ENCODE measurements around the gene JAKMIP1. TPM values are rescaled to one million over a fixed set of nuclear protein-coding genes. Genes with fewer than 3 reads are reported as not detected.

JAKMIP1 gene
- total and polyA plus RNA-seq, 2 donors (not counting 1 experiment from before 2014, with no cell fraction given) = 0.49 to 1.0 TPM

DNA sequence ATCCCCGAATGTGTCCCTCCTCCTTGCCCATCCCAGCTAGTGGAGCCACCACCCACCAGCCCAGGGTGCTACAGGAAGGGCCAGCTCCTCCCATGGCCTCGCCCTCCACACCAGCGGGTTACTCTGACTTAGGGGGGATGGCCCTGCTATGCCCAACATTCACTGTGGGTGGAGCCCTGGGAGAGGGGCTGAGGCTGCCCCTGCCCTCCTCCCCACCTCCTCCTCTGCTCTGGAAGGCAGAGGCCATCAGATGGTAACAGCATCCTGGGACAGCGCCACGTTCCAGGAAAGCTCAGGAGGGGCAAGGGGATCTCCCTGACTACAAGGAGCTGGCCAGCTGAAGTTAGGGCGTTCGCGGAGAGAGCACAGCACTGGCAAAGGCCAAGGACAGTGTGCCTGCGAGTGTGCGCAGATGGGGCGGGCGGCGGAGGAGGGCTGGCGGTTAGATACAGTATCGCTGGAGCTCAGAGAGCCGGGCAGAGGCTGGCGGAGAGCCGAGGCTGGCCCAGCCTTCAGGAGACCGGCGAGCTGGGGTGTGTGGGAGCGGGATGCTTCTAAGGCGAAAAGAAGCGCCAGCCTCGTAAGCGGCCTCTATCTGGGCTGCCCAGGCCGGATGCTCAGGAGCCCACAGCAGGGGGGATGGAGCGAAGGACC lies 1.5 kb downstream of the JAKMIP1 start:
- no peak for TF ChIP-seq EZH2 (IDR thresholded peaks at IDR 0.05; ENCODE audit: borderline replicate concordance, insufficient read depth, low read depth, low read length, poor library complexity, severe bottlenecking)
- TF ChIP-seq, protein P1, sequence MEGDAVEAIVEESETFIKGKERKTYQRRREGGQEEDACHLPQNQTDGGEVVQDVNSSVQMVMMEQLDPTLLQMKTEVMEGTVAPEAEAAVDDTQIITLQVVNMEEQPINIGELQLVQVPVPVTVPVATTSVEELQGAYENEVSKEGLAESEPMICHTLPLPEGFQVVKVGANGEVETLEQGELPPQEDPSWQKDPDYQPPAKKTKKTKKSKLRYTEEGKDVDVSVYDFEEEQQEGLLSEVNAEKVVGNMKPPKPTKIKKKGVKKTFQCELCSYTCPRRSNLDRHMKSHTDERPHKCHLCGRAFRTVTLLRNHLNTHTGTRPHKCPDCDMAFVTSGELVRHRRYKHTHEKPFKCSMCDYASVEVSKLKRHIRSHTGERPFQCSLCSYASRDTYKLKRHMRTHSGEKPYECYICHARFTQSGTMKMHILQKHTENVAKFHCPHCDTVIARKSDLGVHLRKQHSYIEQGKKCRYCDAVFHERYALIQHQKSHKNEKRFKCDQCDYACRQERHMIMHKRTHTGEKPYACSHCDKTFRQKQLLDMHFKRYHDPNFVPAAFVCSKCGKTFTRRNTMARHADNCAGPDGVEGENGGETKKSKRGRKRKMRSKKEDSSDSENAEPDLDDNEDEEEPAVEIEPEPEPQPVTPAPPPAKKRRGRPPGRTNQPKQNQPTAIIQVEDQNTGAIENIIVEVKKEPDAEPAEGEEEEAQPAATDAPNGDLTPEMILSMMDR (IDR thresholded peaks at IDR 0.05) = no peak
- H3K36me3 ChIP-seq (replicated peaks in 1 of 2; ENCODE audit: control extremely low read depth in 1 of 2, control insufficient read depth in 1 of 2, extremely low read depth in 1 of 2, insufficient read depth in 2 of 2, low read length in 1 of 2) = no peaks in the 10 kb centered on the region
- no peak overlapping the region for H3K9ac ChIP-seq (ENCODE audit: low read length)
- ChIA-PET POLR2A (interaction anchor here (0.7 kb wide), 1 partner anchor 62 kb away, joined by 3 read pairs; no protein-coding TSS in a partner anchor), CTCF (no interaction called here)
- H4K20me1 ChIP-seq (ENCODE audit: control insufficient read depth, insufficient read depth, low read length, poor library complexity, severe bottlenecking) = no peaks in the 10 kb centered on the region
- H3K9me3 ChIP-seq (ENCODE audit: control extremely low read depth in 1 of 3, control insufficient read depth in 2 of 3, insufficient read depth in 1 of 3, low read length in 2 of 3) = peaks cover 0 to 29% (median 0%) of the 10 kb centered on the region in 3 donors
- peak overlapping the region; percentile 81 for H3K4me2 ChIP-seq (replicated peaks; ENCODE audit: low read depth, low read length, poor library complexity, severe bottlenecking)
- no peak overlapping the region for H3K27ac Mint-ChIP-seq
- intact Hi-C loops (cut with micrococcal nuclease) = no loop called here
- peaks cover 32% of the 10 kb centered on the region for H3K27me3 Mint-ChIP-seq
- peaks cover 15 to 16% of the 10 kb centered on the region in 2 donors for H3K4me1 ChIP-seq (ENCODE audit: control insufficient read depth in 2 of 2, insufficient read depth in 2 of 2, low read length in 2 of 2)
- peaks cover 0 to 43% (median 19%) of the 10 kb centered on the region in 4 experiments for H3K27me3 ChIP-seq (replicated peaks in 1 of 4; ENCODE audit: control extremely low read depth in 1 of 4, control insufficient read depth in 3 of 4, insufficient read depth in 4 of 4, low read length in 3 of 4)
- H2AFZ ChIP-seq (ENCODE audit: insufficient read depth, low read depth, low read length, poor library complexity, severe bottlenecking) = peak overlapping the region; percentile 60
- peaks cover 25% of the 10 kb centered on the region for H3K4me1 Mint-ChIP-seq
- no peaks in the 10 kb centered on the region for H3K79me2 ChIP-seq (ENCODE audit: control insufficient read depth, insufficient read depth, low read length)
- 8% methylated on average over 25 of the region's 27 CpGs for WGBS (ENCODE audit: insufficient coverage)
- H3K4me3 ChIP-seq (ENCODE audit: control extremely low read depth in 1 of 5, extremely low read depth in 1 of 5, insufficient read depth in 1 of 5, low read depth in 2 of 5, low read length in 4 of 5) = peak overlapping the region in 2 of 5 experiments; percentile 50 to 59
- ATAC-seq (ENCODE audit: low read depth) = no peak
- peak overlapping the region; percentile 76 for H3K4me3 Mint-ChIP-seq
- peaks cover 7% of the 10 kb centered on the region for H3K9me3 Mint-ChIP-seq (ENCODE audit: insufficient read depth)
- no peak for DNase-seq
- no peak overlapping the region for H3K27ac ChIP-seq (ENCODE audit: low read length in 2 of 2)

DNA sequence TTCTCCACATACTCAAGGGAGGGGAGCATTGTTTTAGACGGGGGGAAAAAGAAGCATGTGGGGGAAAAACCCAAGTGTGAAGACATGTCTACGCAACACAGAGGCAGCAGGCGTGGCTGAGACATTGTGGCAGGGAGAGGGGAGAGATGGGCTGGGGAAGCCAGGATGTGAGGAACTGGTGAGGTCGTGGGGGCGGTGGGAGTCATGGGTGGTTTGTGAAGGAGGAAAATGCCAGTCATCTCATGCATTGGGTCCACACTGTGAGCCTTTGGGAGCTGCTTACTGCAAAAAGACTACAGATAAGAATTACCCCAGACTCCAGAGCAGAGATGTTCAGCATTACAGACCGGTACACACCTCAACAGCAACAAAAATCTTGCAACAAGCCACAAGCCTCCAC lies 2.1 kb downstream of the JAKMIP1 start:
- Histone ChIP-seq H3K79me2 (ENCODE audit: control insufficient read depth, insufficient read depth, low read length) (no peaks in the 10 kb centered on the region), H3K4me3 (ENCODE audit: control extremely low read depth in 1 of 5, extremely low read depth in 1 of 5, insufficient read depth in 1 of 5, low read depth in 2 of 5, low read length in 4 of 5) (no peak overlapping the region), H3K27ac (ENCODE audit: low read length in 2 of 2) (no peak overlapping the region), H2AFZ (ENCODE audit: insufficient read depth, low read depth, low read length, poor library complexity, severe bottlenecking) (no peak overlapping the region), H3K27me3 (replicated peaks in 1 of 4; ENCODE audit: control extremely low read depth in 1 of 4, control insufficient read depth in 3 of 4, insufficient read depth in 4 of 4, low read length in 3 of 4) (peaks cover 0 to 43% (median 19%) of the 10 kb centered on the region in 4 experiments), H3K4me1 (ENCODE audit: control insufficient read depth in 2 of 2, insufficient read depth in 2 of 2, low read length in 2 of 2) (peaks cover 15 to 16% of the 10 kb centered on the region in 2 donors), H3K4me2 (replicated peaks; ENCODE audit: low read depth, low read length, poor library complexity, severe bottlenecking) (no peak overlapping the region), H4K20me1 (ENCODE audit: control insufficient read depth, insufficient read depth, low read length, poor library complexity, severe bottlenecking) (no peaks in the 10 kb centered on the region), H3K9me3 (ENCODE audit: control extremely low read depth in 1 of 3, control insufficient read depth in 2 of 3, insufficient read depth in 1 of 3, low read length in 2 of 3) (peaks cover 0 to 29% (median 0%) of the 10 kb centered on the region in 3 donors), H3K36me3 (replicated peaks in 1 of 2; ENCODE audit: control extremely low read depth in 1 of 2, control insufficient read depth in 1 of 2, extremely low read depth in 1 of 2, insufficient read depth in 2 of 2, low read length in 1 of 2) (no peaks in the 10 kb centered on the region), H3K9ac (ENCODE audit: low read length) (no peak overlapping the region)
- intact Hi-C loops (cut with micrococcal nuclease) = no loop called here
- TF ChIP-seq, protein P1 (IDR thresholded peaks at IDR 0.05) = no peak
- TF ChIP-seq EZH2 (IDR thresholded peaks at IDR 0.05; ENCODE audit: borderline replicate concordance, insufficient read depth, low read depth, low read length, poor library complexity, severe bottlenecking) = no peak
- ATAC-seq (ENCODE audit: low read depth) (no peak), DNase-seq (no peak)
- Mint-ChIP-seq H3K27ac (no peak overlapping the region), H3K9me3 (ENCODE audit: insufficient read depth) (peaks cover 7% of the 10 kb centered on the region), H3K4me1 (peaks cover 25% of the 10 kb centered on the region), H3K27me3 (peaks cover 34% of the 10 kb centered on the region), H3K4me3 (peak overlapping the region; percentile 76)
- 59% methylated on average over 4 of the region's 6 CpGs for WGBS (ENCODE audit: insufficient coverage)
- POLR2A ChIA-PET = no interaction called here
- CTCF ChIA-PET = no interaction called here
